SU-DHL-6 (cell line): Measurements from ENCODE around the gene LPIN3.

Experiments
- EZH2phosphoT487 ChIP-seq: fragments of 200-600 bp; sonication (generic), shearing (Covaris generic); conservative IDR thresholded peaks from 2 replicates; pipeline ENCODE4 v1.6.1; 2018; ENCODE audit warnings: mild to moderate bottlenecking, antibody characterized with exemption, low read length, moderate library complexity, mixed read lengths
- TF ChIP-seq, protein P1 (sequence below): fragments of 200-600 bp; sonication (generic); IDR thresholded peaks from one replicate; pipeline ENCODE4 v1.5.1; 2017; ENCODE audit warnings: antibody characterized with exemption, mild to moderate bottlenecking, low read length, moderate library complexity; ENCODE audit not compliant: insufficient read depth, poor library complexity, severe bottlenecking

- TF ChIP-seq, protein P1, sequence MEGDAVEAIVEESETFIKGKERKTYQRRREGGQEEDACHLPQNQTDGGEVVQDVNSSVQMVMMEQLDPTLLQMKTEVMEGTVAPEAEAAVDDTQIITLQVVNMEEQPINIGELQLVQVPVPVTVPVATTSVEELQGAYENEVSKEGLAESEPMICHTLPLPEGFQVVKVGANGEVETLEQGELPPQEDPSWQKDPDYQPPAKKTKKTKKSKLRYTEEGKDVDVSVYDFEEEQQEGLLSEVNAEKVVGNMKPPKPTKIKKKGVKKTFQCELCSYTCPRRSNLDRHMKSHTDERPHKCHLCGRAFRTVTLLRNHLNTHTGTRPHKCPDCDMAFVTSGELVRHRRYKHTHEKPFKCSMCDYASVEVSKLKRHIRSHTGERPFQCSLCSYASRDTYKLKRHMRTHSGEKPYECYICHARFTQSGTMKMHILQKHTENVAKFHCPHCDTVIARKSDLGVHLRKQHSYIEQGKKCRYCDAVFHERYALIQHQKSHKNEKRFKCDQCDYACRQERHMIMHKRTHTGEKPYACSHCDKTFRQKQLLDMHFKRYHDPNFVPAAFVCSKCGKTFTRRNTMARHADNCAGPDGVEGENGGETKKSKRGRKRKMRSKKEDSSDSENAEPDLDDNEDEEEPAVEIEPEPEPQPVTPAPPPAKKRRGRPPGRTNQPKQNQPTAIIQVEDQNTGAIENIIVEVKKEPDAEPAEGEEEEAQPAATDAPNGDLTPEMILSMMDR, result no peak
- no peak for TF ChIP-seq EZH2phosphoT487
These were observed 26.1 kb downstream of the LPIN3 start, which contains the start of gene EMILIN3 for GRCh38 chr20:41366546-41367392.
